Endothelial cell of umbilical vein (primary cell): ENCODE data around the gene CORO7. TPM values are rescaled to one million over a fixed set of nuclear protein-coding genes. Genes with fewer than 3 reads are reported as not detected.
A peak's percentile ranks its signal among the peaks of the same experiment; 100 is the strongest.

Source experiments
- BruUV-seq: library from RNA; stranded (reverse); fragments of 400-500 nt; replicated peaks from 2 replicates; lab custom pipeline; 2021; lab: Mats Ljungman, UMichigan
- CTCF ChIA-PET: fragments of 300-600, 350-600 bp; sonication (Branson Sonifier 250); formaldehyde crosslinking; loops from one replicate; lab custom pipeline; 2021; ENCODE audit warnings: antibody characterized with exemption, inconsistent platforms; lab: Charles Lee
- POLR2A ChIA-PET: fragments of 300-600, 350-600 bp; sonication (Branson Sonifier 250); formaldehyde crosslinking; loops from one replicate; lab custom pipeline; 2021; ENCODE audit warnings: antibody characterized with exemption, inconsistent platforms; lab: Charles Lee
- DNase-seq: peaks from one replicate; pipeline ENCODE4 v3.0.0-alpha.2; 2011; ENCODE audit warnings: low read depth, low spot score
- FAIRE-seq: peaks from 2 replicates; lab custom pipeline; 2011; peaks lifted over from hg19 to GRCh38; lab: Jason Lieb, UNC
- H2AFZ ChIP-seq: 2 replicates; pipeline ENCODE4 v1.6.0; 2012; ENCODE audit warnings: low read depth, low read length, control low read depth, inconsistent platforms
- H3K27ac ChIP-seq: 2 replicates; pipeline ENCODE4 v1.5.1; 2011; ENCODE audit warnings: low read depth, mild to moderate bottlenecking, control low read depth, low read length, moderate library complexity; ENCODE audit not compliant: insufficient read depth
- H3K27me3 ChIP-seq, 2 experiments: 2 replicates each; pipeline versions ENCODE4 v1.6.0 to v1.6.1; 2011; ENCODE audit warnings: low read length in 2 of 2, mixed read lengths in 1 of 2; ENCODE audit not compliant: control insufficient read depth in 2 of 2, insufficient read depth in 2 of 2
- H3K36me3 ChIP-seq, 2 experiments: 2 replicates in 1 of 2; 3 replicates in 1 of 2; pipeline ENCODE4 v1.5.1; 2011; ENCODE audit warnings: low read length in 2 of 2, mild to moderate bottlenecking in 1 of 2, moderate library complexity in 1 of 2; ENCODE audit not compliant: control insufficient read depth in 2 of 2, insufficient read depth in 2 of 2; ENCODE audit errors: extremely low read depth in 1 of 2
- H3K4me1 ChIP-seq: 3 replicates; pipeline ENCODE4 v1.5.1; 2011; ENCODE audit warnings: mild to moderate bottlenecking, low read length; ENCODE audit not compliant: control insufficient read depth, insufficient read depth; ENCODE audit errors: extremely low read depth
- H3K4me2 ChIP-seq: 2 replicates; pipeline ENCODE4 v1.6.1; 2011; ENCODE audit warnings: low read length, control low read depth, mixed read lengths; ENCODE audit not compliant: insufficient read depth
- H3K4me3 ChIP-seq, 3 experiments: fragments of 200-600 bp in 1 of 3; sonication (generic), shearing (Covaris generic) in 1 of 3; replicated peaks in 1 of 3; 2 replicates each; pipeline ENCODE4 v1.5.1; 2011 to 2016; ENCODE audit warnings: control low read depth in 3 of 3, low read length in 3 of 3, mild to moderate bottlenecking in 2 of 3, inconsistent platforms in 1 of 3, low read depth in 1 of 3, moderate library complexity in 1 of 3; ENCODE audit not compliant: insufficient read depth in 1 of 3
- H3K79me2 ChIP-seq: 2 replicates; pipeline ENCODE4 v1.6.0; 2012; ENCODE audit warnings: low read length, inconsistent platforms; ENCODE audit not compliant: control insufficient read depth, insufficient read depth
- H3K9ac ChIP-seq: replicated peaks from 2 replicates; pipeline ENCODE3; 2011; ENCODE audit warnings: low read length, control low read depth; ENCODE audit not compliant: insufficient read depth; ENCODE audit errors: extremely low read depth
- H3K9me1 ChIP-seq: replicated peaks from 3 replicates; pipeline ENCODE4 v1.6.0; 2011; ENCODE audit warnings: mild to moderate bottlenecking, low read length; ENCODE audit not compliant: control insufficient read depth, insufficient read depth; ENCODE audit errors: extremely low read depth
- H3K9me3 ChIP-seq: replicated peaks from 2 replicates; pipeline ENCODE4 v1.5.1; 2012; ENCODE audit warnings: low read length, inconsistent platforms; ENCODE audit not compliant: control insufficient read depth, insufficient read depth
- H4K20me1 ChIP-seq: replicated peaks from 2 replicates; pipeline ENCODE3; 2011; ENCODE audit warnings: mild to moderate bottlenecking, low read length; ENCODE audit not compliant: control insufficient read depth, insufficient read depth; ENCODE audit errors: extremely low read depth
- CTCF ChIP-seq, 2 donors: IDR thresholded peaks; 1 replicate in 1 of 2; 2 replicates in 1 of 2; pipeline ENCODE4 v1.5.1; 2011; ENCODE audit warnings: low read length in 2 of 2, mild to moderate bottlenecking in 2 of 2, moderate library complexity in 2 of 2, control low read depth in 1 of 2, inconsistent platforms in 1 of 2, low read depth in 1 of 2; ENCODE audit not compliant: insufficient read depth in 1 of 2; ENCODE audit errors: extremely low read depth in 1 of 2
- EZH2 ChIP-seq: IDR thresholded peaks from 2 replicates; pipeline ENCODE4 v1.6.1; 2012; ENCODE audit warnings: borderline replicate concordance, low read depth, mild to moderate bottlenecking, moderate library complexity, low read length, inconsistent platforms; ENCODE audit not compliant: severe bottlenecking
- FOS ChIP-seq: IDR thresholded peaks from 2 replicates; pipeline ENCODE4 v1.6.1; 2011; ENCODE audit warnings: mild to moderate bottlenecking, low read length, moderate library complexity, borderline replicate concordance; ENCODE audit not compliant: insufficient read depth
- GATA2 ChIP-seq: IDR thresholded peaks from 2 replicates; pipeline ENCODE4 v1.7.0; 2011; ENCODE audit warnings: low read depth, mild to moderate bottlenecking, moderate library complexity, mixed read lengths, low read length; ENCODE audit not compliant: insufficient read length, insufficient read depth
- JUN ChIP-seq: IDR thresholded peaks from 2 replicates; pipeline ENCODE4 v1.6.1; 2011; ENCODE audit warnings: borderline replicate concordance, low read depth; ENCODE audit not compliant: insufficient read length, insufficient read depth
- MYC ChIP-seq: IDR thresholded peaks from one replicate; pipeline ENCODE4 v1.6.1; 2011; ENCODE audit warnings: mild to moderate bottlenecking, low read depth, low read length
- POLR2A ChIP-seq: IDR thresholded peaks from 2 replicates; pipeline ENCODE4 v1.6.1; 2012; ENCODE audit warnings: low read depth, mild to moderate bottlenecking, control low read depth, low read length
- POLR2AphosphoS5 ChIP-seq: IDR thresholded peaks from 2 replicates; pipeline ENCODE4 v1.6.1; 2012; ENCODE audit warnings: low read depth, mild to moderate bottlenecking, control low read depth, low read length, moderate library complexity; ENCODE audit not compliant: insufficient read depth
- dilution Hi-C: fragments of 300-500 bp; cut with MboI; formaldehyde crosslinking; loops from one replicate; pipeline ENCODE4 v1.15.0; 2019; ENCODE audit warnings: low sequenced_read_pairs; ENCODE audit not compliant: extremely low pct_ligation_motif_present
- intact Hi-C: fragments of 100-400 bp; cut with micrococcal nuclease; formaldehyde crosslinking; loops from one replicate; pipeline ENCODE4 v1.10.0; 2022
- polyA plus RNA-seq, 4 experiments: library from polyadenylated mRNA; depleted of rRNA in 3 of 4; stranded (reverse) in 3 of 4; unstranded in 1 of 4; fragments of >200 nt; gene quantifications; 2 replicates each; pipeline versions ENCODE4 v1.2.1 to v1.2.3, GENCODE V29; 2011 to 2012; ENCODE audit warnings: missing spikeins in 1 of 4
- total RNA-seq: library from RNA; stranded (reverse); gene quantifications from 2 replicates; pipeline ENCODE4 v1.2.3, GENCODE V29; 2021
- TF ChIP-seq, protein P1 (sequence below): IDR thresholded peaks from 2 replicates; pipeline ENCODE4 v1.6.1; 2011; ENCODE audit not compliant: insufficient read depth, insufficient read length

Gene CORO7
- total and polyA plus RNA-seq, 2 donors (not counting 3 experiments of a cell fraction or from before 2014, with no cell fraction given) = 42.5 to 72.3 TPM

DNA sequence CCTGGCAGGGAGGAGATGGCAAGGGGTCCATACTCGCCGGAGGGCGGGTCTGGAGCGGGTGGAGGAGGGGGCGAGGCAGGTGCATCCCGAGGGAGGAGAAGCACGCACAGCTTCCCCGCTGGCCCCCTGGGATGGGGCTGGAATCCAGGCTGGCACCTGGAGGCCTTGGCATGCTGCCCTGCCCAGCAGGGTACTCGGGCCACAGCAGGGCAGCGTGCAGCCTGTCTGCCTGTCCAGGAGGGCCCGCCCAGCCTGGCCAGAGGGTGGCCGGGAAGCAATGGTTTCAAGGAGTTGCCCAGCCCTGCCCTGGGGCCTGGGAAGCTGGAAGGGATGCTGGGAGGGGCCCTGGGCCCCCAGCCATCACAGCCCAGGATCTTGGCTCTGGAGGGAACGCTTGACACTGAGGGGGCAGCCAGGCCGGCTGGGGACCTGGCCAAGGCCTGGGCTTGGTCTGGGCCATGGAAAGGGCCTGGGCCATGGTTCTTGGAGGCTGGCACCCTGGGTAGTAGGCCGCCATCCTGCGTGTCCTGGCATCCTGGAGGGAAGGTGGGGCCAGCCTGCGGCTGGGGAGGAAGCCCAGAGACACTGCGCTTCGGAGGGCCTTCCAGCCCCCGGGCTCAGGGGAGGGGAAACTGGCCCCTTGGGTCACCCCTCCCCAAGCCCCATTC is 99.4 kb downstream of the CORO7 start:
- H3K79me2 ChIP-seq = peaks cover 49% of the 10 kb centered on the region
- no peaks in the 10 kb centered on the region for H3K9me1 ChIP-seq
- DNase-seq (peak; percentile 49), FAIRE-seq (peak; percentile 33)
- peak overlapping the region; percentile 40 for H3K4me2 ChIP-seq
- peaks cover 22% of the 10 kb centered on the region for H3K4me1 ChIP-seq
- peak overlapping the region; percentile 56 to 77 (median 59) for H3K4me3 ChIP-seq
- no peak for TF ChIP-seq POLR2A
- no peak for TF ChIP-seq MYC
- no peak for TF ChIP-seq POLR2AphosphoS5
- TF ChIP-seq JUN = no peak
- no peak for TF ChIP-seq EZH2
- no peak for TF ChIP-seq FOS
- TF ChIP-seq, protein P1, sequence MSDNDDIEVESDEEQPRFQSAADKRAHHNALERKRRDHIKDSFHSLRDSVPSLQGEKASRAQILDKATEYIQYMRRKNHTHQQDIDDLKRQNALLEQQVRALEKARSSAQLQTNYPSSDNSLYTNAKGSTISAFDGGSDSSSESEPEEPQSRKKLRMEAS = no peak
- no peak for TF ChIP-seq GATA2
- TF ChIP-seq CTCF (IDR thresholded peaks at IDR 0.05; ENCODE audit: extremely low read depth in 1 of 2, insufficient read depth in 1 of 2, low read depth in 1 of 2, low read length in 2 of 2) = no peak
- H3K36me3 ChIP-seq = no peaks in the 10 kb centered on the region
- H3K9me3 ChIP-seq = no peaks in the 10 kb centered on the region
- dilution Hi-C loops (no loop called here), intact Hi-C loops (loop anchor here (1.0 to 2.0 kb wide), 4 partner anchors 7 to 44 kb away; partner anchors contain the start of gene TFAP4)
- H3K27me3 ChIP-seq = no peaks in the 10 kb centered on the region
- H4K20me1 ChIP-seq = no peaks in the 10 kb centered on the region
- BruUV-seq = no TSS peak
- CTCF ChIA-PET = interaction anchor here (0.8 to 6.0 kb wide), 10 partner anchors 11 to 55 kb away, joined by 3 to 73 read pairs (median 5); partner anchors contain the start of gene TFAP4
- peak overlapping the region; percentile 53 for H3K9ac ChIP-seq
- peak overlapping the region; percentile 15 for H2AFZ ChIP-seq
- POLR2A ChIA-PET = no interaction called here
- peak overlapping the region; percentile 10 for H3K27ac ChIP-seq
